B cell (primary cell): Measurements from ENCODE around the gene VIPR2. TPM values are rescaled to one million over a fixed set of nuclear protein-coding genes. Genes with fewer than 3 reads are reported as not detected.

Experiments used
- ATAC-seq: fragments of 200-7000 bp; cut with Tn5 transposase; one replicate; pipeline ENCODE4 v1.10.0; 2021; ENCODE audit warnings: low read depth, mild to moderate bottlenecking, moderate number of reproducible peaks, moderate library complexity
- CTCF ChIA-PET: fragments of 350-600 bp; sonication (Branson Sonifier 250); formaldehyde crosslinking; loops from one replicate; lab custom pipeline; 2021; ENCODE audit warnings: antibody characterized with exemption, inconsistent platforms; lab: Charles Lee
- POLR2A ChIA-PET: fragments of 350-600 bp; sonication (Branson Sonifier 250); formaldehyde crosslinking; loops from one replicate; lab custom pipeline; 2021; ENCODE audit warnings: antibody characterized with exemption; lab: Charles Lee
- DNase-seq: peaks from one replicate; pipeline ENCODE4 v3.0.0; 2013
- H2AFZ ChIP-seq: 2 replicates; pipeline ENCODE4 v1.6.1; 2012; ENCODE audit warnings: mild to moderate bottlenecking, low read depth, low read length; ENCODE audit not compliant: insufficient read depth, poor library complexity, severe bottlenecking
- H3K27ac ChIP-seq, 2 donors: 1 replicate in 1 of 2; 2 replicates in 1 of 2; pipeline ENCODE4 v1.5.1; 2012 to 2013; ENCODE audit warnings: low read length in 2 of 2, mild to moderate bottlenecking in 2 of 2, moderate library complexity in 1 of 2
- H3K27me3 ChIP-seq, 4 experiments: fragments of 200-600 bp in 1 of 4; sonication (generic) in 1 of 4; replicated peaks in 1 of 4; 1 replicate in 2 of 4; 2 replicates in 2 of 4; pipeline versions ENCODE4 v1.6.1 to v1.7.0; 2013 to 2016; ENCODE audit warnings: low read length in 3 of 4, mild to moderate bottlenecking in 2 of 4, mixed read lengths in 1 of 4, moderate library complexity in 1 of 4; ENCODE audit not compliant: insufficient read depth in 4 of 4, control insufficient read depth in 3 of 4; ENCODE audit errors: control extremely low read depth in 1 of 4
- H3K36me3 ChIP-seq, 2 experiments: replicated peaks in 1 of 2; 1 replicate in 1 of 2; 2 replicates in 1 of 2; pipeline versions ENCODE4 v1.6.1 to v1.7.1; 2013; ENCODE audit warnings: low read length in 1 of 2; ENCODE audit not compliant: insufficient read depth in 2 of 2, control insufficient read depth in 1 of 2; ENCODE audit errors: control extremely low read depth in 1 of 2, extremely low read depth in 1 of 2
- H3K4me1 ChIP-seq, 2 donors: fragments of 200-600 bp in 1 of 2; sonication (generic) in 1 of 2; 1 replicate in 1 of 2; 2 replicates in 1 of 2; pipeline versions ENCODE4 v1.5.1 to v1.6.1; 2013 to 2017; ENCODE audit warnings: low read length in 2 of 2; ENCODE audit not compliant: control insufficient read depth in 2 of 2, insufficient read depth in 2 of 2
- H3K4me2 ChIP-seq: replicated peaks from 2 replicates; pipeline ENCODE3; 2012; ENCODE audit warnings: mild to moderate bottlenecking, low read depth, low read length; ENCODE audit not compliant: poor library complexity, severe bottlenecking
- H3K4me3 ChIP-seq, 5 experiments: fragments of 200-600 bp in 1 of 5; sonication (generic) in 1 of 5; 1 replicate in 3 of 5; 2 replicates in 2 of 5; pipeline versions ENCODE4 v1.5.1 to v1.7.0; 2011 to 2016; ENCODE audit warnings: low read length in 4 of 5, mild to moderate bottlenecking in 4 of 5, low read depth in 2 of 5, control low read depth in 1 of 5, moderate library complexity in 1 of 5; ENCODE audit not compliant: insufficient read depth in 1 of 5; ENCODE audit errors: control extremely low read depth in 1 of 5, extremely low read depth in 1 of 5
- H3K79me2 ChIP-seq: fragments of 200-600 bp; sonication (generic); one replicate; pipeline ENCODE4 v1.6.0; 2016; ENCODE audit warnings: low read length; ENCODE audit not compliant: control insufficient read depth, insufficient read depth
- H3K9ac ChIP-seq: fragments of 200-600 bp; sonication (generic); 2 replicates; pipeline ENCODE4 v1.6.1; 2017; ENCODE audit warnings: mild to moderate bottlenecking, low read length, moderate library complexity
- H3K9me3 ChIP-seq, 3 donors: one replicate each; pipeline versions ENCODE4 v1.6.1 to v1.7.1; 2013; ENCODE audit warnings: low read length in 2 of 3; ENCODE audit not compliant: control insufficient read depth in 2 of 3, insufficient read depth in 1 of 3; ENCODE audit errors: control extremely low read depth in 1 of 3
- H4K20me1 ChIP-seq: 2 replicates; pipeline ENCODE4 v1.6.0; 2012; ENCODE audit warnings: mild to moderate bottlenecking, low read length; ENCODE audit not compliant: insufficient read depth, control insufficient read depth, poor library complexity, severe bottlenecking
- H3K27ac Mint-ChIP-seq: one replicate; pipeline ENCODE4 v1.8.0; 2021; ENCODE audit warnings: mixed read lengths
- H3K27me3 Mint-ChIP-seq: one replicate; pipeline ENCODE4 v1.8.0; 2021; ENCODE audit warnings: mixed read lengths
- H3K4me1 Mint-ChIP-seq: one replicate; pipeline ENCODE4 v1.8.0; 2021; ENCODE audit warnings: mixed read lengths
- H3K4me3 Mint-ChIP-seq: one replicate; pipeline ENCODE4 v1.8.0; 2021; ENCODE audit warnings: mixed read lengths
- H3K9me3 Mint-ChIP-seq: one replicate; pipeline ENCODE4 v1.8.0; 2022; ENCODE audit warnings: mixed read lengths; ENCODE audit not compliant: insufficient read depth
- EZH2 ChIP-seq: IDR thresholded peaks from 2 replicates; pipeline ENCODE4 v1.6.1; 2012; ENCODE audit warnings: borderline replicate concordance, low read depth, mild to moderate bottlenecking, moderate library complexity, low read length; ENCODE audit not compliant: insufficient read depth, poor library complexity, severe bottlenecking
- WGBS: methylation state at CpG from one replicate; pipeline ENCODE4 v1.1.5; 2013; ENCODE audit warnings: missing lambda C conversion rate; ENCODE audit not compliant: insufficient coverage; 5-methylcytosine and 5-hydroxymethylcytosine counted together
- intact Hi-C: fragments of 100-400 bp; cut with micrococcal nuclease; formaldehyde crosslinking; loops from one replicate; pipeline ENCODE4 v1.10.0; 2022
- polyA plus RNA-seq: library from polyadenylated mRNA; depleted of rRNA; stranded (reverse); fragments of >200 nt; gene quantifications from 2 replicates; pipeline ENCODE4 v1.2.3, GENCODE V29; 2012
- total RNA-seq, 2 donors: library from RNA; stranded (reverse); fragments of 120-200 nt in 1 of 2; gene quantifications; 1 replicate in 1 of 2; 2 replicates in 1 of 2; pipeline versions ENCODE4 v1.2.3 to v1.2.4, GENCODE V29; 2013 to 2022
- TF ChIP-seq, protein P1 (sequence below): fragments of 200-600 bp; IDR thresholded peaks from one replicate; pipeline ENCODE4 v1.8.0; 2022; ENCODE audit warnings: antibody characterized with exemption, mild to moderate bottlenecking

VIPR2 gene
- total and polyA plus RNA-seq, 2 donors (not counting 1 experiment from before 2014, with no cell fraction given) = not detected

DNA sequence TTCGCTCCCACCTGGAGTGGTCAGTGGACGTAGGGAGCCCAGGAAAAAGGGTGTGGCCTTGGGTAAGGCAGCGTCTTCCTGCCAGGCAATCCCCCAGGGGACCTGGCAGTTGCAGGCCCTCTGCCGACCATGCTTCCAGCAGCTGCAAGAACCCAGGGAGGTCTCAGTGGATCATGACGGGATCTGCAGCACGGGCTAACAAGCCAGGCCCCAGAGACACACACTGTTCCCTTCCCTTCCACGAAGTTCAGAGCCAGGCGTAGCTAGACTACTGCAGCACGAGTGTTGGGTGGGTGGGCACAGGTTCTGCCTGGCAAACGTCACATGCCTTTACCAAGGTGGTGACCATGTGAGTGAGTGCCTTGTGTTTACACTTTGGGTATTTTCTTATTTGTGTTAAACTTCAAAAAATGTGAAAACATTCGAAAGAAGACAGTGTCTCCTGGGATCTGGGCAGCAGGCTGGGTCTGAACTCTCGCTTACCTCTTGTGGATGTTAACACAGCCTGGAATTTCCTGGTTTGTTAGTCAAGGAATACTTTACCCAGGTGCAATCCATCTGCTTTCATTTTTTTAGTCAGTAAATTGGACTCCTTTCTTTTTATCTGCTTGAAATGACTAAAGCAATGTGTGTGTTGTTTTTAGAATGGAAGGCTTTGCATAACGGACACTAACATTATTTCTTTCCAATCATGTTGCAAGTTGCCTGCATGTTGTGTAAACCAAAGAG is 48.2 kb upstream of the VIPR2 start:
- 92% methylated on average over 11 of the region's 13 CpGs for WGBS
- TF ChIP-seq, protein P1, sequence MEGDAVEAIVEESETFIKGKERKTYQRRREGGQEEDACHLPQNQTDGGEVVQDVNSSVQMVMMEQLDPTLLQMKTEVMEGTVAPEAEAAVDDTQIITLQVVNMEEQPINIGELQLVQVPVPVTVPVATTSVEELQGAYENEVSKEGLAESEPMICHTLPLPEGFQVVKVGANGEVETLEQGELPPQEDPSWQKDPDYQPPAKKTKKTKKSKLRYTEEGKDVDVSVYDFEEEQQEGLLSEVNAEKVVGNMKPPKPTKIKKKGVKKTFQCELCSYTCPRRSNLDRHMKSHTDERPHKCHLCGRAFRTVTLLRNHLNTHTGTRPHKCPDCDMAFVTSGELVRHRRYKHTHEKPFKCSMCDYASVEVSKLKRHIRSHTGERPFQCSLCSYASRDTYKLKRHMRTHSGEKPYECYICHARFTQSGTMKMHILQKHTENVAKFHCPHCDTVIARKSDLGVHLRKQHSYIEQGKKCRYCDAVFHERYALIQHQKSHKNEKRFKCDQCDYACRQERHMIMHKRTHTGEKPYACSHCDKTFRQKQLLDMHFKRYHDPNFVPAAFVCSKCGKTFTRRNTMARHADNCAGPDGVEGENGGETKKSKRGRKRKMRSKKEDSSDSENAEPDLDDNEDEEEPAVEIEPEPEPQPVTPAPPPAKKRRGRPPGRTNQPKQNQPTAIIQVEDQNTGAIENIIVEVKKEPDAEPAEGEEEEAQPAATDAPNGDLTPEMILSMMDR = no peak
- TF ChIP-seq EZH2 = no peak
- Histone ChIP-seq H3K4me1 (peaks cover 7 to 9% of the 10 kb centered on the region in 2 donors), H4K20me1 (no peaks in the 10 kb centered on the region), H3K36me3 (no peaks in the 10 kb centered on the region), H3K27me3 (no peaks in the 10 kb centered on the region), H3K4me2 (no peak overlapping the region), H3K79me2 (no peaks in the 10 kb centered on the region), H3K9ac (no peak overlapping the region), H2AFZ (no peak overlapping the region), H3K27ac (no peak overlapping the region), H3K9me3 (peaks cover 0 to 7% (median 3%) of the 10 kb centered on the region in 3 donors), H3K4me3 (no peak overlapping the region)
- ATAC-seq (no peak), DNase-seq (no peak)
- Mint-ChIP-seq H3K27me3 (no peaks in the 10 kb centered on the region), H3K27ac (no peak overlapping the region), H3K9me3 (peaks cover 5% of the 10 kb centered on the region), H3K4me1 (peaks cover 15% of the 10 kb centered on the region), H3K4me3 (no peak overlapping the region)
- CTCF ChIA-PET = no interaction called here
- intact Hi-C loops = no loop called here
- POLR2A ChIA-PET = no interaction called here

DNA sequence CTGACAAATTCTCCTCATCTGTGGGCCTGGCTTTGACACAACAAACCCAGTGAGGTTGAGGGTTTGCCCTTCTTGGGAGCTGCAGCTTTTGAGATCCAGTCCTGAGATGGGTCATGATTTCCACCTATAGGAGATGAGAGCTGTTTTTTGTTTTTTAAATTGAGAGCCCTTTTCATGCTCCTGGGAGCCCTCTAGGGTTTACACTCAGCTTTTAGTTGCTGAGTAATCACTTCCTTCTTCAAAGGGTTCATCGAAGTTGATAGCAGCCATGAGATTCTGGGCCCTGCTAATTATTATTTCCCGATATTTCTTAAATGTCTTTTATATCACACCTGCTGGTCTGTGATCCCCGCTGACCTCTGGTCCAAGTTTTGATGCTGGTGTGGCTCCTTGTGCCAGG is 47.3 kb upstream of the VIPR2 start:
- Histone ChIP-seq H3K27me3 (no peaks in the 10 kb centered on the region), H4K20me1 (no peaks in the 10 kb centered on the region), H3K9me3 (peaks cover 2 to 7% (median 3%) of the 10 kb centered on the region in 3 donors), H3K27ac (no peak overlapping the region), H3K9ac (no peak overlapping the region), H3K79me2 (no peaks in the 10 kb centered on the region), H3K36me3 (no peaks in the 10 kb centered on the region), H3K4me2 (no peak overlapping the region), H3K4me1 (peaks cover 0 to under 1% of the 10 kb centered on the region in 2 donors), H3K4me3 (no peak overlapping the region), H2AFZ (no peak overlapping the region)
- ChIA-PET POLR2A (no interaction called here), CTCF (no interaction called here)
- peaks cover 5% of the 10 kb centered on the region for H3K9me3 Mint-ChIP-seq
- 67% methylated on average over 3 of the region's 3 CpGs for WGBS
- H3K4me1 Mint-ChIP-seq = peaks cover 6% of the 10 kb centered on the region
- no peak overlapping the region for H3K4me3 Mint-ChIP-seq
- DNase-seq (no peak), ATAC-seq (no peak)
- no peak overlapping the region for H3K27ac Mint-ChIP-seq
- no peak for TF ChIP-seq EZH2
- TF ChIP-seq, protein P1 = no peak
- H3K27me3 Mint-ChIP-seq = no peaks in the 10 kb centered on the region
- intact Hi-C loops = no loop called here
